ENCODE data around the gene OR6P1. TPM values are rescaled to one million over a fixed set of nuclear protein-coding genes. Genes with fewer than 3 reads are reported as not detected.

OR6P1 gene, protein sequence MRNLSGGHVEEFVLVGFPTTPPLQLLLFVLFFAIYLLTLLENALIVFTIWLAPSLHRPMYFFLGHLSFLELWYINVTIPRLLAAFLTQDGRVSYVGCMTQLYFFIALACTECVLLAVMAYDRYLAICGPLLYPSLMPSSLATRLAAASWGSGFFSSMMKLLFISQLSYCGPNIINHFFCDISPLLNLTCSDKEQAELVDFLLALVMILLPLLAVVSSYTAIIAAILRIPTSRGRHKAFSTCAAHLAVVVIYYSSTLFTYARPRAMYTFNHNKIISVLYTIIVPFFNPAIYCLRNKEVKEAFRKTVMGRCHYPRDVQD
- total RNA-seq = not detected in 2 replicates

DNA sequence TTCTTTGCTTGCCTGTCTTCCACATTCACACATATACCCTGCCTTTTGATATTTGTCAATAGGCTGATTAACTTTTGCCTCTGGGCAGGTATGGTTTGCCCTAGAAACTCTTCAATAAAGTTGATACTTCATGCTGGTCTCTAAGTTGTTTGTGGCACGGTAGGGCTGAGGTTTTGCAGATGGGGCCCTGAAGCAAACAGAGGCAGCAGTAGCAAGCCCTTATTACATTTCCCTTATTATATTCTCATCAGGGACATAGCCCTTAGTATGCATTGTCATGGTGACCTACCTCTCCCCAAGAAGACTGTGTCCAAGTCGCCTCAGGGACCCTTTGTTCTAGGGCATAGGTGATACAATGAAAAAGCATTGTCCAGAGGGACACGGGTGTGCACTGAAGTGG lies at the start of gene OR6P1:
TSS of gene OR6P1 (minus strand) at position 101 of the 400 bp plus-strand sequence. CDS start 6,976 bp downstream, outside the sequence.

DNA sequence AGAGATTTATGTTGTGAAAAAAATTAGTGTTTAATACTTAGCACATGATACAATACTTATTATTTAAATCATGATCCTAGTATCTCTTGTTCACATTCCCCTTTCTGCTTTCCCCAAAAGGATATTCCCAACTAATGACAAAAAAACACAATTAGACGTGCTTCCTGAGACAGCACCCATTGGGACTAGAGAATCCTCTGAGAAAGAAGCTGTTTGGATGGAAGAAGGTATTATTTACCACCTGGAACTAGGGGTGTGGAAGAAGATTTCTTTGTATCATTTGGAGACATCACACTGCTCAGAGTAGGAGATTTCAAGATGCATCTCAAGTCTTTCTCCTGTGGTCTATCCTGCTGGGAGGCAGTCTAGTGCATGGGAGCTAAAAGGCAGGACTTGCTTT lies 34.6 kb upstream of the OR6P1 start, which contains the start of gene OR10Z1:
TSS of gene OR10Z1 (plus strand) at position 301 of the 400 bp plus-strand sequence. CDS start 1,171 bp downstream, outside the sequence.

DNA sequence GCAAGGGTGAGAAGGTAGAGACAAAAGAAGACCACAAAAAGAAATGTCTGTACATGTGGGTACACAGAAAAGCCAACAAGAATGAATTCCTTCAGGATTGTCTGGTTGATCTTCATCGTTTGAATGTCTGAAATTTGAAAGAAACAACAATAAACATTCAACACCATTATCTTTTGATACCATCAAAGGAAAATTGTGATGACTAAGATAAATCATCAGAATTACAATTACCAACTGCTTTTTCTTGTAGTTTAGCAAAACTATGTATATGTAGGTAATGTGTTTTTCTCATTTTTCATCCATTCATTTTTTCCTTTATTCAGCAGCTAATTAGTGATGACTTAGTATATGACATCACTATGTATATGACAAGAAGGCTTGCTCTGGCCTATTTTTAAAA lies 9.4 kb upstream of the OR6P1 start, which contains the start of gene OR10X1:
TSS of gene OR10X1 (minus strand) at position 167 of the 400 bp plus-strand sequence. CDS start at position 167, 0 bp downstream.

DNA sequence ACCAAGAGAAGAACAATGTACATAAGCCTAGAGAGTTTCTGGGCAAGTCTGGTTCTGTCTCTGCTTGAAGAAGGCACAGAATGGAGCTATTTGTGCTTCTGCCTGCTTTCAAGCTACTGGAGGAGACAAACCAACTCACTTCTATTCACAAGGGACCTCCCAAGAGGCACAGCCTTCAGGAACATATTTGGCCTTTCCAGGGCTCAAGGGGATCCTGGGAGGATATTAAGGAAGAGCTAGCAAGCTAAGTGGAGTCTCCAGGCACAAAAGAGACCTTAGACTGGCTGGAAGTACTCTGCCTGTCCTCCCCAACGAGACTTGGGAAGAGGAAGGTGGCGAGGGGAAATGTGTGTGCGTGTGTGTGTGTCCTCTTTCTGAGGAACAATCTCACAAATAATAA lies 16.0 kb downstream of the OR6P1 start, which contains the start of gene OR6Y1:
TSS of gene OR6Y1 (minus strand) at position 54 of the 400 bp plus-strand sequence. CDS start 6,300 bp downstream, outside the sequence.

Other genes starting within 250 kb of the OR6P1 start
- not detected in 2 replicates for gene CD1B, start 239.0 kb downstream of the OR6P1 start, total RNA-seq
- gene CD1E, start 216.7 kb downstream of the OR6P1 start, total RNA-seq = not detected in 2 replicates
- not detected in 2 replicates for gene OR10T2, start 171.1 kb downstream of the OR6P1 start, total RNA-seq
- gene OR10K2, start 144.3 kb downstream of the OR6P1 start, total RNA-seq = not detected in 2 replicates
- gene OR10K1, start 108.7 kb downstream of the OR6P1 start, total RNA-seq = not detected in 2 replicates
- not detected in 2 replicates for gene OR10R2, start 98.4 kb downstream of the OR6P1 start, total RNA-seq
- gene OR6Y1, start 16.2 kb downstream of the OR6P1 start, total RNA-seq = not detected in 2 replicates
- gene OR10X1, start 9.3 kb upstream of the OR6P1 start, total RNA-seq = not detected in 2 replicates
- gene OR10Z1, start 34.7 kb upstream of the OR6P1 start, total RNA-seq = not detected in 2 replicates
- under 0.01 and 0.09 TPM in 2 replicates for gene SPTA1, start 116.1 kb upstream of the OR6P1 start, total RNA-seq
- gene OR6K2, start 130.1 kb upstream of the OR6P1 start, total RNA-seq = not detected in 2 replicates
- not detected in 2 replicates for gene OR6K3, start 150.1 kb upstream of the OR6P1 start, total RNA-seq
- not detected in 2 replicates for gene OR6K6, start 184.1 kb upstream of the OR6P1 start, total RNA-seq
- not detected in 2 replicates for gene OR6N1, start 201.6 kb upstream of the OR6P1 start, total RNA-seq
- gene OR6N2, start 210.6 kb upstream of the OR6P1 start, total RNA-seq = not detected in 2 replicates